KOPT-K1 (cell line): ENCODE measurements around the gene TECR.
"Not testable (repeated sequence)": the region's sequence is repeated elsewhere in the genome, so short reads cannot be mapped to it uniquely, and the experiment has no call there.

Source experiments
- H3K27ac ChIP-seq: fragments of 200-600 bp; sonication (generic); 2 replicates; pipeline ENCODE4 v1.5.1; 2016; ENCODE audit warnings: antibody characterized with exemption, mild to moderate bottlenecking, low read depth, low read length; ENCODE audit not compliant: poor library complexity, severe bottlenecking
- H3K36me3 ChIP-seq: fragments of 200-600 bp; sonication (generic); 2 replicates; pipeline ENCODE4 v1.5.1; 2017; ENCODE audit warnings: antibody characterized with exemption, mild to moderate bottlenecking, low read length, moderate library complexity; ENCODE audit not compliant: insufficient read depth
- H3K9me3 ChIP-seq: fragments of 200-600 bp; sonication (generic); 2 replicates; pipeline ENCODE4 v1.5.1; 2017; ENCODE audit warnings: antibody characterized with exemption, low read length, mild to moderate bottlenecking; ENCODE audit not compliant: insufficient read depth, poor library complexity, severe bottlenecking

TECR gene

GRCh38 chr19:14544047-14544446 lies 14.7 kb downstream of the TECR start:
- no peaks in the 10 kb centered on the region for H3K9me3 ChIP-seq
- H3K27ac ChIP-seq, result no peak overlapping the region
- peaks cover 39% of the 10 kb centered on the region for H3K36me3 ChIP-seq

- peaks cover 40% of the 10 kb centered on the region; the same call in 1 of the 2 replicates for H3K36me3 ChIP-seq
- no peak overlapping the region for H3K27ac ChIP-seq
- H3K9me3 ChIP-seq, result no peaks in the 10 kb centered on the region
Measured at GRCh38 chr19:14544977-14545715, 15.8 kb downstream of the TECR start.

DNA sequence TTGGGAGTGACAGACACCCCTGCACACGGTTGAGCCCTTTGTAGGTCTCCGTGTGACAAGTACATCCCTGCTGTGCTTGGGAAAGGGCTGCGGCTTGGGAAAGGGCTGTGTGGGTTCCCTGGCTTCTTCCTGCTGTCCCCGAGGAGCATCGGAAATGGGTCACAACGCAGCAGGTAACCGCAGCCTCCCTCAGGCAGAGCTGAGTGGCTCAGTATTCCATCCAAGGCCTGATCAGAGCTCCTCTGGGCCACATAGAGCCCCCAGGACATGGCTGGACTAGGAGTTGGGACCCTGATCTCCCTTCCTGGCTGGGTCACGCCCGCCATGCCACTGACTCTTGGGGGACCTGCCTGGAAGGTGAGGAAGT lies 16.3 kb downstream of the TECR start:
- Histone ChIP-seq H3K27ac (no peak overlapping the region), H3K9me3 (no peaks in the 10 kb centered on the region), H3K36me3 (peaks cover 46% of the 10 kb centered on the region; the same call in 1 of the 2 replicates)

GRCh38 chr19:14550201-14550754 lies 20.9 kb downstream of the TECR start:
- Histone ChIP-seq H3K36me3 (peaks cover 57% of the 10 kb centered on the region; the same call in 1 of the 2 replicates), H3K27ac (no peak overlapping the region), H3K9me3 (no peaks in the 10 kb centered on the region)

DNA sequence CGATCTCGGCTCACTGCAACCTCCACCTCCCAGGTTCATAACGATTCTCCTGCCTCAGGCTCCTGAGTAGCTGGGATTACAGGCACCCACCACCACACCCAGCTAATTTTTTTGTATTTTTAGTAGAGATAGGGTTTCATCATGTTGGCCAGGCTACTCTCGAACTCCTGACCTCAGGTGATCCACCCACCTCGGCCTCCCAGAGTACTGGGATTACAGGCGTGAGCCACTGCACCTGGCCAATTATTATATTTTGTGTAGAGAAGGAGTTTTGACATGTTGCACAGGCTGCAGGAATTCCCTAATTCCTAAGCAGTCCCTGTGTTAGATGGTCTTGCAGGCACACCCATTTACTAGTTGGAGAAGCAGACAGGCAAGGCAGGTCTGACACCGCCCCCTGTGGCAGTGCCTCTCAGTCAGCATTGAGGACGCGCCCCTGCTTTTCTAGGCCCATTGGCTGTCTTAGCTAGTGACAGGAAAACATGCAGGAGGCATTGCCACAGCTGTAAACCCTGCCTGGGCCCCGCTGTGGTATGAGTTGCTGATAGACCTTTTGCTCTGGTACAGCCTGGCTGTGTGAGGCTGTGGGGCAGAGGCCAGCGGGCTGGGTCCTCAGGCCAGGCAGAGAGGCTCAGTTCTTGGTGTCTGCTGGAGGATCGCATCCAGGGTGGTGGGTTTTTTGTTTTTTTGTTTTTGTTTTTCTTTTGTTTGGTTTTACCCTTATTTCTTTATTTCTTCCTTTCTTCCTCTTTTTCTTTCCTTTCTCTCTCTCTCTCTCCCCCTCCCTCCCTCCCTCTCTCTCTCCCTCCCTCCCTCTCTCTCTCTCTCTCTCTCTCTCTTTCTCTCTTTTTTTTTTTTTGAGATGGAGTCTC lies 22.0 kb downstream of the TECR start:
- H3K9me3 ChIP-seq, result not testable (repeated sequence)
- peaks cover 50% of the 10 kb centered on the region; the same call in 1 of the 2 replicates for H3K36me3 ChIP-seq
- H3K27ac ChIP-seq, result peak overlapping the region; percentile 11

- Histone ChIP-seq H3K36me3 (peaks cover 45% of the 10 kb centered on the region; the same call in 1 of the 2 replicates), H3K27ac (peak overlapping the region; percentile 11)
- not testable (repeated sequence) for H3K9me3 ChIP-seq
Measured at GRCh38 chr19:14552006-14552360, 22.6 kb downstream of the TECR start.

DNA sequence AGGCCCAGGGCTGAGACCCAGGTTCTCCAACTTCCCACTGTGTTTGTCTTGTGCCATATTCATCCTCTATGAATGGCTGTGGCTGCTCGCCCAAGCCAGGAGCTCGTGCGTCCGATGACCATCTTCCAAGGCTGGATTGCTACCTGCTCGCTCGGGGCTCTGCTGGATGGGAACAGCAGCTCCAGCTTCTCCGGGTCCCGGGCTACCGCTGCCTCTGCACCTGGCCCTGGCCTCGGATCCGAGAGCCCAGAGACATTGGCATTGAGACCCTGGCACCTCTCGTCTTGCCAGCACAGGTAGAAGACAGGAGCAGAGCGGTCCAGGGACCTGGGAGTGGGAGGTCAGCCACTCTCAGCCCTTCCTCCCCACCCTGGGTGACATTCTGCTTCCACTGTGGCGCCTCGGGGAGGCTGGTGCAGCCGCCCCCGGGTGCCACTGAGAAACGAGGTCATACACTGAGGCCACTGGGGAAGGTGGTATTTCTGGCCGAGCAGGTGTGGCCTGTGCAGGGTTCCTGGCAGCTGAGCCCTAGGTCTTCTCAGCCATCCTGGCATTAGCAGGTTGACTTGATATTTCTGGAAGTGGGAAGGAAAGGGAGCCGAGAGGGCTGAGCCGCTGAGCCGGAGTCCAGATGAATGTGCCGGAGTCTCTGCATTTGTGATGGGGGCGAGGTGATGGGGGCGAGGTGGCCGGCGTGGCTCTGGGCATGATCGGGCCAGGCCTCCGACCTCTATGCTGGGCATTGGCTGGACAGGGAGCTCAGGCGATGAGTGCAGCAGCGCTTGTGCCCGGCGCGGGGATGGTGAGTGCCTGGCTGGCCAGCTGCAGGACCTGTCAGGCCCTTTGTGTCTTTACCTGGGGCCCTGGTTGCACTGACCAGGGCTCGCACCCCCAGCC lies 23.9 kb downstream of the TECR start:
- Histone ChIP-seq H3K36me3 (peaks cover 43% of the 10 kb centered on the region; the same call in 1 of the 2 replicates), H3K9me3 (no peaks in the 10 kb centered on the region), H3K27ac (no peak overlapping the region)

GRCh38 chr19:14553939-14554243 lies 24.5 kb downstream of the TECR start:
- Histone ChIP-seq H3K9me3 (no peaks in the 10 kb centered on the region), H3K27ac (no peak overlapping the region), H3K36me3 (peaks cover 37% of the 10 kb centered on the region; the same call in 1 of the 2 replicates)

- Histone ChIP-seq H3K27ac (no peak overlapping the region), H3K9me3 (no peaks in the 10 kb centered on the region), H3K36me3 (peaks cover 32% of the 10 kb centered on the region; the same call in 1 of the 2 replicates)
Measured at GRCh38 chr19:14554382-14554812, 25.0 kb downstream of the TECR start.

DNA sequence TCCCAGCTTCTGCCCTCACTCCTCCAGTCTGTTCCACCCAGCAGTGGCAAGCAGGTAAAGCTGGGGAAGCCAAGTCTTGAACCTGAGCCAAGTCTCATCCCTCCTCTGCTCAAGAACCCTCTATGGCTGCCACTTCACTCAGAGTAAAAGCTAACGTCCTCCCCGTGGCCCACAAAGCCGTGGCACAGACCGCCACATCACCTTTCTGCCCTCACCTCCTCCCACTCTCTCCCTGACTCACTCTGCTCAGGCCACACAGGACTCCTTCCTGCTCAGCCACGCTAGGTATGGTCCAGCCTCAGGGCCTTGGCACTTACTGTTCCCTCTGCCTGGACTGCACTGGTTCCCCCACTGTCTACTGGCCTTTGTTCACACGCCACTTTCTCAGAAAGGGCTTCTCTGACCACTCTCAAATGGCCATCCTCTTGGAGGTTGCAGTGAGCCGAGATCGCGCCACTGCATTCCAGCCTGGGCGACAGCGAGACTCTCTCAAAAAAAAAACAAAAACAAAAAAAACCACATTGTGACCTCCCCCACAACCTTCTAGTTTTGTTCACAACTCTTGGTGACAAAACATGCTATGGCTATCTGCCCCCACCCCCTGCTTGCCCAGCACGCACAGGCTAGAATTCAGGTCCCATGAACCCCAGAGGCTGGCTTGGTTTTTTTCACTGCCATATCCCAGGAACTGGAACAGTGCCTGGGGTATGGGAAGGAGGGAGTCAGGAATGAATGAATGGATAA lies 26.7 kb downstream of the TECR start:
- no peak overlapping the region for H3K27ac ChIP-seq
- peaks cover 21% of the 10 kb centered on the region; the same call in 1 of the 2 replicates for H3K36me3 ChIP-seq
- no peaks in the 10 kb centered on the region for H3K9me3 ChIP-seq

- Histone ChIP-seq H3K9me3 (no peaks in the 10 kb centered on the region), H3K27ac (no peak overlapping the region), H3K36me3 (peaks cover 21% of the 10 kb centered on the region; the same call in 1 of the 2 replicates)
Measured at GRCh38 chr19:14556662-14557188, 27.3 kb downstream of the TECR start.

DNA sequence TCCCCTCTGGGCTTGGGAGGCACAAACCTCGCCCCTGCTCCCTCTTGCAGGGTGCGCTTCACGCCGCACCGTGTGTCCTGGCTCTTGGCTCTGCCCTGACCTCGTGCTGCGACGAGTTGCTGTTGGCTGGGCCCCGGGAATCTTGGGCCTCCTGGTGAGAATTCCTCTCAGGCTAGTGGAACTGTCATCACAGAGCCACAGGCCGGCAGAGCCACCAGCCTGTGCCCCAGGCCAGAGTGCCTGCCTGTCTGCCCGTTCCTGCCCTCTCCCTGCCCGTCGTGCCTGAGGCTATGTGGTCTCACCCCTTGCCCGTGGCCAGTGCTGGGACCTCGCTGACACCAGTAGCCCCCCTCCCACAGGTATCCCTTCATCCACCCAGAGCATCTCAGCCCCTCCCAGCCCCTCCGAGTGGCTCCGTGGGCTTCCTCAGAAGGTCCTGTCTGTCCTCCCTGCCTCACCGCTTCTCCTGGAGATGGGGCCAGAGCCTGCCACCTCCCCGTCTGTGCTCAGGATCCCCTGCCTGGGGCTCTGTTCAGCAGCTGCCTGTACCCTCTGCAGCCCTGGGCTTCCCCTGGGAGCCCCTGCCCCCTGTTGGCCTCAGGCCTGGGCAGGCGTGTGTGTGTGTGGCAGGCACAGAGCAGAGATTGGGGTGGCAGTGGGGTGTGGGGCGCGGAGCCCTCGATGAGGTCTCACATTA lies 29.1 kb downstream of the TECR start:
- Histone ChIP-seq H3K36me3 (peaks cover 20% of the 10 kb centered on the region), H3K27ac (no peak overlapping the region), H3K9me3 (no peaks in the 10 kb centered on the region)

DNA sequence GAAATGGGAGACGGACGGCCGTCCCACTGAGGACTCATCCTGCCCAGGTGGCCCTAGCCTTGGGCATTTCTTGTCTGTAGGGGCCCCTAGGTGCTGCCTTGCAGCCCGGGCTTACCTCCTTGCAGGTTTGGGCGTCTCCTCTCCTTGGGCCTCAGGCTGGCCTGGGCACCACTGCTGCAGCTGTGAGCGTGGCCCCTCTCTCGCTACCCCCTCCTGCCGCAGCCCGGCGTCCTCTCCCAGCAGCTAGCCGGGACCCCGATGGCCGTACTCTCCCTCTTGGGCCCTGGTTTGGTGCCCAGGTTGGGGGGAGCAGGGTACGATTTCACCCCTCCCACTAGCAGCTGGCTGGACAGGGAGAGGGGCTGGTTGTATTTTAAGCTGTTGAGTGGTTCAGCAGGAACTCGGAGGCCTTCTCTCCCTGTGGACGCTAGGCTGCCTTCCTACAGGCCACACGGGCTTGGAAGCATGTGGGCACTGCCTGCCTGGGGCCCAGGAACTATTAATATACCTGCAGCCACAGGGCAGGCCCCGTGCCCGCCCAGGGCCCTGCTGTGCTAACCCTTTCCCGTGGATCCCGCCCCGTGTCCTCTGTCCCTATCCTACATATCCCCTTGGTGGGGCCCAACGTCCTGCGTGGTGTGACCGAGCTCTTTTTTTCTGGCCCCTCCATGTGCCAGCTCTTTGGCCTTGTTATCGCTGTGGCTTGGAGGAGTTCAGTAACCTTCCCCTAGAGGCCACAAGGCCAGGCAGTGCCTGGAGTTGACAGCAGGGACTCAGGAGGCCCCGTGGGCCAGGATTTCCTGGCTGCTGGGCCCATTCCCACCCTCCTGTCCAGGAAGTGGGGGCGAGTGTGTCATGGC lies 30.8 kb downstream of the TECR start:
- Histone ChIP-seq H3K9me3 (no peaks in the 10 kb centered on the region), H3K36me3 (peaks cover 19% of the 10 kb centered on the region), H3K27ac (no peak overlapping the region)
